IMR-90 (cell line): Measurements from ENCODE around the gene PDZD8.

Experiments
- CEBPB ChIP-seq: IDR thresholded peaks from 2 replicates; pipeline ENCODE4 v1.6.1; 2012; ENCODE audit warnings: low read depth, low read length, improper control_type of control experiment
- CHD1 ChIP-seq: IDR thresholded peaks from 2 replicates; pipeline ENCODE4 v1.6.1; 2012; ENCODE audit warnings: low read depth, low read length, improper control_type of control experiment
- FOS ChIP-seq: fragments of 150-350 bp; IDR thresholded peaks from 2 replicates; pipeline ENCODE4 v1.6.1; 2016; ENCODE audit warnings: low read depth, low read length
- MAFK ChIP-seq: IDR thresholded peaks from 2 replicates; pipeline ENCODE4 v1.6.1; 2012; ENCODE audit warnings: low read depth, low read length, improper control_type of control experiment
- POLR2A ChIP-seq: IDR thresholded peaks from 2 replicates; pipeline ENCODE4 v1.6.1; 2012; ENCODE audit warnings: mild to moderate bottlenecking, low read depth, low read length
- RAD21 ChIP-seq: IDR thresholded peaks from 2 replicates; pipeline ENCODE4 v1.6.1; 2012; ENCODE audit warnings: low read length, improper control_type of control experiment
- RFX5 ChIP-seq: IDR thresholded peaks from 2 replicates; pipeline ENCODE4 v1.8.0; 2012; ENCODE audit warnings: low read depth, mild to moderate bottlenecking, low read length, moderate library complexity
- SMC3 ChIP-seq: fragments of 150-350 bp; IDR thresholded peaks from 2 replicates; pipeline ENCODE4 v1.6.1; 2016; ENCODE audit warnings: low read depth, mild to moderate bottlenecking, antibody characterized with exemption, low read length, moderate library complexity
- TF ChIP-seq, protein P1 (sequence below): conservative IDR thresholded peaks from 2 replicates; pipeline ENCODE4 v1.5.1; 2012; ENCODE audit warnings: mild to moderate bottlenecking, low read depth, low read length, improper control_type of control experiment
- TF ChIP-seq, protein P2 (sequence below): fragments of 150-350 bp; IDR thresholded peaks from 2 replicates; pipeline ENCODE4 v1.6.1; 2017; ENCODE audit warnings: mild to moderate bottlenecking, antibody characterized with exemption, low read length, low read depth

DNA sequence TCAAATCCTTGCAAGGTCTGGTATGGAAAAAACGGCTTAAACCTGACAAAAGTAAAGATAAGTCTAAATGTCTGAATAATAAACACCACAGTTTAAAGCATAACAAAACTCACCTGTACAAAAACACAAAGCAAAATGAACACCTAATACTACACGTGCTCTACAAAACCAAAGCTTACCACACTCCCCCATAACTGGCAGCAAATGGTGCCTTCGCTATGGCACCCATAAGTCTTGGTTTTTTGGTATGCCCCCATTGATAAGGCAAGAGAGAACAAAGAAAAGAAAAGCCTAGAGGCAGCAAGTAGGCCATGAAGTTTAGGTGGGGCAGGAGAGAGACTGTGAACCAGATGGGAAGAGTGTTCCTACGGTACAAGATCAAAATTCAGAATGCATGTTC, 34.2 kb downstream of the PDZD8 start:
- no peak for TF ChIP-seq MAFK
- no peak for TF ChIP-seq FOS
- TF ChIP-seq, protein P1, sequence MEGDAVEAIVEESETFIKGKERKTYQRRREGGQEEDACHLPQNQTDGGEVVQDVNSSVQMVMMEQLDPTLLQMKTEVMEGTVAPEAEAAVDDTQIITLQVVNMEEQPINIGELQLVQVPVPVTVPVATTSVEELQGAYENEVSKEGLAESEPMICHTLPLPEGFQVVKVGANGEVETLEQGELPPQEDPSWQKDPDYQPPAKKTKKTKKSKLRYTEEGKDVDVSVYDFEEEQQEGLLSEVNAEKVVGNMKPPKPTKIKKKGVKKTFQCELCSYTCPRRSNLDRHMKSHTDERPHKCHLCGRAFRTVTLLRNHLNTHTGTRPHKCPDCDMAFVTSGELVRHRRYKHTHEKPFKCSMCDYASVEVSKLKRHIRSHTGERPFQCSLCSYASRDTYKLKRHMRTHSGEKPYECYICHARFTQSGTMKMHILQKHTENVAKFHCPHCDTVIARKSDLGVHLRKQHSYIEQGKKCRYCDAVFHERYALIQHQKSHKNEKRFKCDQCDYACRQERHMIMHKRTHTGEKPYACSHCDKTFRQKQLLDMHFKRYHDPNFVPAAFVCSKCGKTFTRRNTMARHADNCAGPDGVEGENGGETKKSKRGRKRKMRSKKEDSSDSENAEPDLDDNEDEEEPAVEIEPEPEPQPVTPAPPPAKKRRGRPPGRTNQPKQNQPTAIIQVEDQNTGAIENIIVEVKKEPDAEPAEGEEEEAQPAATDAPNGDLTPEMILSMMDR, result no peak
- TF ChIP-seq CEBPB, result no peak
- no peak for TF ChIP-seq SMC3
- no peak for TF ChIP-seq POLR2A
- no peak for TF ChIP-seq RAD21
- no peak for TF ChIP-seq RFX5
- TF ChIP-seq CHD1, result no peak
- TF ChIP-seq, protein P2, sequence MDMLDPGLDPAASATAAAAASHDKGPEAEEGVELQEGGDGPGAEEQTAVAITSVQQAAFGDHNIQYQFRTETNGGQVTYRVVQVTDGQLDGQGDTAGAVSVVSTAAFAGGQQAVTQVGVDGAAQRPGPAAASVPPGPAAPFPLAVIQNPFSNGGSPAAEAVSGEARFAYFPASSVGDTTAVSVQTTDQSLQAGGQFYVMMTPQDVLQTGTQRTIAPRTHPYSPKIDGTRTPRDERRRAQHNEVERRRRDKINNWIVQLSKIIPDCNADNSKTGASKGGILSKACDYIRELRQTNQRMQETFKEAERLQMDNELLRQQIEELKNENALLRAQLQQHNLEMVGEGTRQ, result no peak
